HepG2 (cell line): ENCODE measurements around the gene RIPOR1. TPM values are rescaled to one million over a fixed set of nuclear protein-coding genes. Genes with fewer than 3 reads are reported as not detected.

Experiments
- CCAR2 ChIP-seq: fragments of 200-400 bp; formaldehyde crosslinking; optimal IDR thresholded peaks from 2 replicates; pipeline ENCODE3; 2018; ENCODE audit warnings: low read depth, mild to moderate bottlenecking, low read length, moderate library complexity
- FOSL1 ChIP-seq: sonication (generic); formaldehyde crosslinking; IDR thresholded peaks from 2 replicates; pipeline ENCODE4 v1.9.0; 2021; ENCODE audit warnings: missing genetic modification reagents, borderline replicate concordance
- GRHL1 ChIP-seq: sonication (generic); formaldehyde crosslinking; conservative IDR thresholded peaks from 2 replicates; pipeline ENCODE4 v1.8.0; 2022; ENCODE audit warnings: missing genetic modification reagents
- MZF1 ChIP-seq: sonication (generic); formaldehyde crosslinking; IDR thresholded peaks from 2 replicates; pipeline ENCODE4 v1.8.1; 2023; ENCODE audit warnings: mild to moderate bottlenecking, missing genetic modification reagents, borderline replicate concordance
- NONO ChIP-seq, 2 experiments: fragments of 450-650 bp in 1 of 2; sonication (generic) in 1 of 2; formaldehyde crosslinking in 1 of 2; IDR thresholded peaks in 1 of 2; conservative IDR thresholded peaks in 1 of 2; 2 replicates each; pipeline versions ENCODE4 v1.6.1 to v1.8.0; 2017 to 2022; ENCODE audit warnings: mild to moderate bottlenecking in 1 of 2, missing genetic modification reagents in 1 of 2, moderate library complexity in 1 of 2
- NR2F2 ChIP-seq: IDR thresholded peaks from 2 replicates; pipeline ENCODE4 v1.6.1; 2012; ENCODE audit warnings: low read depth, inconsistent platforms, borderline replicate concordance
- RARA ChIP-seq: IDR thresholded peaks from 2 replicates; pipeline ENCODE4 v1.6.1; 2016; ENCODE audit warnings: missing genetic modification reagents, missing compliant biosample characterization
- RBAK ChIP-seq: sonication (generic); formaldehyde crosslinking; IDR thresholded peaks from 2 replicates; pipeline ENCODE4 v1.5.1; 2020; ENCODE audit warnings: mild to moderate bottlenecking, missing genetic modification reagents
- RBM22 ChIP-seq: fragments of 200-400 bp; formaldehyde crosslinking; optimal IDR thresholded peaks from 2 replicates; pipeline ENCODE3; 2017; ENCODE audit warnings: mild to moderate bottlenecking, low read length, moderate library complexity
- RXRB ChIP-seq: IDR thresholded peaks from 2 replicates; pipeline ENCODE4 v1.6.1; 2016; ENCODE audit warnings: borderline replicate concordance, missing genetic modification reagents, missing compliant biosample characterization
- TBX2 ChIP-seq: sonication (generic); formaldehyde crosslinking; IDR thresholded peaks from 2 replicates; pipeline ENCODE4 v1.5.0; 2020; ENCODE audit warnings: missing genetic modification reagents, mild to moderate bottlenecking, borderline replicate concordance
- ZNF329 ChIP-seq: sonication (generic); formaldehyde crosslinking; IDR thresholded peaks from 2 replicates; pipeline ENCODE4 v1.9.0; 2021; ENCODE audit warnings: low read depth, mild to moderate bottlenecking, missing genetic modification reagents
- ZNF337 ChIP-seq: sonication (generic); formaldehyde crosslinking; IDR thresholded peaks from 2 replicates; pipeline ENCODE4 v1.5.1; 2020; ENCODE audit warnings: missing genetic modification reagents, low read depth, mild to moderate bottlenecking, borderline replicate concordance
- ZNF75D ChIP-seq: sonication (generic); formaldehyde crosslinking; IDR thresholded peaks from 2 replicates; pipeline ENCODE4 v1.8.1; 2023; ENCODE audit warnings: missing genetic modification reagents, mild to moderate bottlenecking, borderline replicate concordance
- ZNF777 ChIP-seq: sonication (generic); formaldehyde crosslinking; IDR thresholded peaks from 2 replicates; pipeline ENCODE4 v1.4.0; 2020; ENCODE audit warnings: missing genetic modification reagents
- polyA plus RNA-seq, 8 experiments: library from polyadenylated mRNA; depleted of rRNA in 3 of 8; stranded (reverse) in 7 of 8; unstranded in 1 of 8; fragments of >200 nt; fragmentation: Illumina TruSeq in 4 of 8; extraction: Trizol in 4 of 8; gene quantifications; 2 replicates each; pipeline versions ENCODE4 v1.2.1 to v1.2.3, GENCODE V29; 2011 to 2016; ENCODE audit warnings: low read depth in 4 of 8, missing spikeins in 1 of 8, mixed read lengths in 1 of 8; ENCODE audit not compliant: insufficient read depth in 1 of 8
- total RNA-seq, 5 experiments: library from RNA; depleted of rRNA; stranded (reverse); fragments of >200 nt; fragmentation: Illumina TruSeq; extraction: Trizol; gene quantifications; 2 replicates each; pipeline ENCODE4 v1.2.3, GENCODE V29; 2016; ENCODE audit warnings: low read depth in 1 of 5
- TF ChIP-seq, protein P1 (sequence below): IDR thresholded peaks from 2 replicates; pipeline ENCODE4 v1.6.1; 2016
- TF ChIP-seq, protein P2 (sequence below): sonication (generic); formaldehyde crosslinking; IDR thresholded peaks from 2 replicates; pipeline ENCODE4 v1.4.0; 2020; ENCODE audit warnings: low read depth, mild to moderate bottlenecking, missing genetic modification reagents
- TF ChIP-seq, protein P3 (sequence below): sonication (generic); formaldehyde crosslinking; IDR thresholded peaks from 2 replicates; pipeline ENCODE4 v1.8.1; 2023; ENCODE audit warnings: mild to moderate bottlenecking, missing genetic modification reagents, borderline replicate concordance
- TF ChIP-seq, protein P4 (sequence below): sonication (generic); formaldehyde crosslinking; IDR thresholded peaks from 2 replicates; pipeline ENCODE4; 2020; ENCODE audit warnings: missing genetic modification reagents, mild to moderate bottlenecking, borderline replicate concordance
- TF ChIP-seq, protein P5 (sequence below): sonication (generic); formaldehyde crosslinking; IDR thresholded peaks from 2 replicates; pipeline ENCODE4 v1.4.0; 2020; ENCODE audit warnings: mild to moderate bottlenecking, missing genetic modification reagents

The RIPOR1 gene
- total and polyA plus RNA-seq, 2 of the 13 experiments (the other 11 are each of a cell fraction or from before 2014, with no cell fraction given): 4.6 to 8.1 TPM

GRCh38 chr16:67546761-67547422 lies 18.3 kb downstream of the RIPOR1 start (continued):
- no peak for TF ChIP-seq GRHL1
- TF ChIP-seq NR2F2: no peak
- no peak for TF ChIP-seq TBX2 (CRISPR knock-in tag)
- TF ChIP-seq, protein P1, sequence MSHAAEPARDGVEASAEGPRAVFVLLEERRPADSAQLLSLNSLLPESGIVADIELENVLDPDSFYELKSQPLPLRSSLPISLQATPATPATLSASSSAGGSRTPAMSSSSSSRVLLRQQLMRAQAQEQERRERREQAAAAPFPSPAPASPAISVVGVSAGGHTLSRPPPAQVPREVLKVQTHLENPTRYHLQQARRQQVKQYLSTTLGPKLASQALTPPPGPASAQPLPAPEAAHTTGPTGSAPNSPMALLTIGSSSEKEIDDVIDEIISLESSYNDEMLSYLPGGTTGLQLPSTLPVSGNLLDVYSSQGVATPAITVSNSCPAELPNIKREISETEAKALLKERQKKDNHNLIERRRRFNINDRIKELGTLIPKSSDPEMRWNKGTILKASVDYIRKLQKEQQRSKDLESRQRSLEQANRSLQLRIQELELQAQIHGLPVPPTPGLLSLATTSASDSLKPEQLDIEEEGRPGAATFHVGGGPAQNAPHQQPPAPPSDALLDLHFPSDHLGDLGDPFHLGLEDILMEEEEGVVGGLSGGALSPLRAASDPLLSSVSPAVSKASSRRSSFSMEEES (CRISPR knock-in tag): no peak
- TF ChIP-seq ZNF75D: no peak
- TF ChIP-seq, protein P2, sequence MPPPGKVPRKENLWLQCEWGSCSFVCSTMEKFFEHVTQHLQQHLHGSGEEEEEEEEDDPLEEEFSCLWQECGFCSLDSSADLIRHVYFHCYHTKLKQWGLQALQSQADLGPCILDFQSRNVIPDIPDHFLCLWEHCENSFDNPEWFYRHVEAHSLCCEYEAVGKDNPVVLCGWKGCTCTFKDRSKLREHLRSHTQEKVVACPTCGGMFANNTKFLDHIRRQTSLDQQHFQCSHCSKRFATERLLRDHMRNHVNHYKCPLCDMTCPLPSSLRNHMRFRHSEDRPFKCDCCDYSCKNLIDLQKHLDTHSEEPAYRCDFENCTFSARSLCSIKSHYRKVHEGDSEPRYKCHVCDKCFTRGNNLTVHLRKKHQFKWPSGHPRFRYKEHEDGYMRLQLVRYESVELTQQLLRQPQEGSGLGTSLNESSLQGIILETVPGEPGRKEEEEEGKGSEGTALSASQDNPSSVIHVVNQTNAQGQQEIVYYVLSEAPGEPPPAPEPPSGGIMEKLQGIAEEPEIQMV (CRISPR knock-in tag): no peak
- TF ChIP-seq FOSL1 (CRISPR knock-in tag): no peak
- no peak for TF ChIP-seq MZF1 (CRISPR knock-in tag)
- TF ChIP-seq NONO (IDR thresholded peaks at IDR 0.05): no peak
- no peak for TF ChIP-seq NONO (CRISPR knock-in tag; conservative IDR thresholded peaks at IDR 0.05)
- no peak for TF ChIP-seq RARA (CRISPR knock-in tag)
- no peak for TF ChIP-seq ZNF337
- no peak for TF ChIP-seq ZNF329 (CRISPR knock-in tag)
- TF ChIP-seq, protein P3, sequence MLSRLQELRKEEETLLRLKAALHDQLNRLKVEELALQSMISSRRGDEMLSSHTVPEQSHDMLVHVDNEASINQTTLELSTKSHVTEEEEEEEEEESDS (CRISPR knock-in tag): no peak
- no peak for TF ChIP-seq RBAK (CRISPR knock-in tag)
- no peak for TF ChIP-seq RBM22
- TF ChIP-seq, protein P4, sequence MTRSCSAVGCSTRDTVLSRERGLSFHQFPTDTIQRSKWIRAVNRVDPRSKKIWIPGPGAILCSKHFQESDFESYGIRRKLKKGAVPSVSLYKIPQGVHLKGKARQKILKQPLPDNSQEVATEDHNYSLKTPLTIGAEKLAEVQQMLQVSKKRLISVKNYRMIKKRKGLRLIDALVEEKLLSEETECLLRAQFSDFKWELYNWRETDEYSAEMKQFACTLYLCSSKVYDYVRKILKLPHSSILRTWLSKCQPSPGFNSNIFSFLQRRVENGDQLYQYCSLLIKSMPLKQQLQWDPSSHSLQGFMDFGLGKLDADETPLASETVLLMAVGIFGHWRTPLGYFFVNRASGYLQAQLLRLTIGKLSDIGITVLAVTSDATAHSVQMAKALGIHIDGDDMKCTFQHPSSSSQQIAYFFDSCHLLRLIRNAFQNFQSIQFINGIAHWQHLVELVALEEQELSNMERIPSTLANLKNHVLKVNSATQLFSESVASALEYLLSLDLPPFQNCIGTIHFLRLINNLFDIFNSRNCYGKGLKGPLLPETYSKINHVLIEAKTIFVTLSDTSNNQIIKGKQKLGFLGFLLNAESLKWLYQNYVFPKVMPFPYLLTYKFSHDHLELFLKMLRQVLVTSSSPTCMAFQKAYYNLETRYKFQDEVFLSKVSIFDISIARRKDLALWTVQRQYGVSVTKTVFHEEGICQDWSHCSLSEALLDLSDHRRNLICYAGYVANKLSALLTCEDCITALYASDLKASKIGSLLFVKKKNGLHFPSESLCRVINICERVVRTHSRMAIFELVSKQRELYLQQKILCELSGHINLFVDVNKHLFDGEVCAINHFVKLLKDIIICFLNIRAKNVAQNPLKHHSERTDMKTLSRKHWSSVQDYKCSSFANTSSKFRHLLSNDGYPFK: no peak
- TF ChIP-seq ZNF777 (CRISPR knock-in tag): no peak
- TF ChIP-seq, protein P5, sequence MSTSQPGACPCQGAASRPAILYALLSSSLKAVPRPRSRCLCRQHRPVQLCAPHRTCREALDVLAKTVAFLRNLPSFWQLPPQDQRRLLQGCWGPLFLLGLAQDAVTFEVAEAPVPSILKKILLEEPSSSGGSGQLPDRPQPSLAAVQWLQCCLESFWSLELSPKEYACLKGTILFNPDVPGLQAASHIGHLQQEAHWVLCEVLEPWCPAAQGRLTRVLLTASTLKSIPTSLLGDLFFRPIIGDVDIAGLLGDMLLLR: no peak
- TF ChIP-seq CCAR2: no peak
- no peak; the same call in 1 of the 2 replicates for TF ChIP-seq RXRB (CRISPR knock-in tag)
